Lower leg skin (tissue), 4 donors: ENCODE measurements around the gene GHRHR. TPM values are rescaled to one million over a fixed set of nuclear protein-coding genes. Genes with fewer than 3 reads are reported as not detected.
A peak's percentile ranks its signal among the peaks of the same experiment; 100 is the strongest.

Experiments used
- DNase-seq, 2 donors: peaks; one replicate each; pipeline ENCODE4 v3.0.0-alpha.2; 2019; ENCODE audit warnings: low spot score in 2 of 2
- H3K4me3 ChIP-seq: fragments of 200-600 bp; sonication (generic); 2 replicates; pipeline ENCODE4 v1.5.1; 2017; ENCODE audit warnings: mild to moderate bottlenecking, low read depth; ENCODE audit not compliant: poor library complexity, severe bottlenecking
- POLR2A ChIP-seq, 2 donors: fragments of 450-650 bp; IDR thresholded peaks; one replicate each; pipeline ENCODE4 v1.6.1; 2016 to 2017; ENCODE audit warnings: antibody characterized with exemption in 2 of 2, mild to moderate bottlenecking in 1 of 2, moderate library complexity in 1 of 2
- WGBS, 2 donors: methylation state at CpG; one replicate each; pipeline ENCODE4 v1.1.5; 2018; 5-methylcytosine and 5-hydroxymethylcytosine counted together
- intact Hi-C: fragments of 100-400 bp; cut with DNase I; formaldehyde crosslinking; loops from one replicate; pipeline ENCODE4 v1.15.0; 2023; ENCODE audit warnings: low total_unique reads
- total RNA-seq, 4 donors: library from RNA; depleted of rRNA; stranded (reverse); fragments of >200 nt; gene quantifications; one replicate each; pipeline ENCODE4 v1.1.0, GENCODE V29; 2016
- TF ChIP-seq, protein P1 (sequence below), 3 donors: fragments of 450-650 bp; IDR thresholded peaks; one replicate each; pipeline ENCODE4 v1.5.1; 2016; ENCODE audit warnings: antibody characterized with exemption in 3 of 3, mild to moderate bottlenecking in 3 of 3, moderate library complexity in 2 of 3

Gene GHRHR
- total RNA-seq, 4 donors from 2014 or later, result not detected

DNA sequence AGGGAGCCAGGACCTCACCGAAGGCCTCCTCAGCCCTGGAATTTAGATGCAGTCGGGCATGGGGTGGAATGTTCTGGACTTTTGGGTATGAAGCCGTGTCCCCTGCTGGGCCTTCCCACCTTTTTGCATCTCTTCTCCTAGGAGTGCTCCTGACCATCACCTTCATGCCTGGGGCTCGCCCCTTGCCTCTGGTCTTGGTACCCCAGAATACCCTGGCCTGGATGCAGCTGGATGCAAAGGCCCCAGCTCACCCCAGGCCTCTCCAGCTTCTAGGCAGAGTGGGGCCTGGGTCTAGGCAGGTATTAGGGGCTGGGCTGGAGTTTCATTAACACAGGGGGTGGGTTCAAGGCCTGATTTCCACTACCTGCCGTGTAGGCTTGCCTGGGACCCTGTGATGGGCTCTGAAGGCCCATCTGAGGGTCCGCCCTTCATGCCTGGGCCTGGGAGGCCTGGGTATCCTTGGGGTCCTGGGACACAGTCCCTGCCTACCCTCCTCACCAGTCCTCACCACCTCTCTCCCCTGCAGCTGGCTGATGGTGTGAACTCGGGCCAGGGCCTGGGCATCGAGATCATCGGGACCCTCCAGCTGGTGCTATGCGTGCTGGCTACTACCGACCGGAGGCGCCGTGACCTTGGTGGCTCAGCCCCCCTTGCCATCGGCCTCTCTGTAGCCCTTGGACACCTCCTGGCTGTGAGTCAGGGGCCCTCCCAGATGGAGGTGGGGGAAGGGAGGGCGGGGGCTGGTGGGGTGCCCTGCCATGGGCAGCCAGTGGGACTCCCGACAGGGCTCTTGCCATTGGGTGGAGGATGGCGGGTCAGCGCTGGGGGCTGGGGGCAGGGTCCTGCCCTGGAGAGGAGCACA is 42.0 kb upstream of the GHRHR start:
- 84 to 88% methylated on average over 11 to 14 of the region's 19 CpGs for WGBS, 2 donors
- TF ChIP-seq POLR2A (IDR thresholded peaks at IDR 0.05), result no peak
- TF ChIP-seq, protein P1, sequence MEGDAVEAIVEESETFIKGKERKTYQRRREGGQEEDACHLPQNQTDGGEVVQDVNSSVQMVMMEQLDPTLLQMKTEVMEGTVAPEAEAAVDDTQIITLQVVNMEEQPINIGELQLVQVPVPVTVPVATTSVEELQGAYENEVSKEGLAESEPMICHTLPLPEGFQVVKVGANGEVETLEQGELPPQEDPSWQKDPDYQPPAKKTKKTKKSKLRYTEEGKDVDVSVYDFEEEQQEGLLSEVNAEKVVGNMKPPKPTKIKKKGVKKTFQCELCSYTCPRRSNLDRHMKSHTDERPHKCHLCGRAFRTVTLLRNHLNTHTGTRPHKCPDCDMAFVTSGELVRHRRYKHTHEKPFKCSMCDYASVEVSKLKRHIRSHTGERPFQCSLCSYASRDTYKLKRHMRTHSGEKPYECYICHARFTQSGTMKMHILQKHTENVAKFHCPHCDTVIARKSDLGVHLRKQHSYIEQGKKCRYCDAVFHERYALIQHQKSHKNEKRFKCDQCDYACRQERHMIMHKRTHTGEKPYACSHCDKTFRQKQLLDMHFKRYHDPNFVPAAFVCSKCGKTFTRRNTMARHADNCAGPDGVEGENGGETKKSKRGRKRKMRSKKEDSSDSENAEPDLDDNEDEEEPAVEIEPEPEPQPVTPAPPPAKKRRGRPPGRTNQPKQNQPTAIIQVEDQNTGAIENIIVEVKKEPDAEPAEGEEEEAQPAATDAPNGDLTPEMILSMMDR (IDR thresholded peaks at IDR 0.05), result no peak
- peak in 1 of 2 donors; percentile 82 for DNase-seq
- intact Hi-C loops, result no loop called here
- H3K4me3 ChIP-seq, result no peak overlapping the region

DNA sequence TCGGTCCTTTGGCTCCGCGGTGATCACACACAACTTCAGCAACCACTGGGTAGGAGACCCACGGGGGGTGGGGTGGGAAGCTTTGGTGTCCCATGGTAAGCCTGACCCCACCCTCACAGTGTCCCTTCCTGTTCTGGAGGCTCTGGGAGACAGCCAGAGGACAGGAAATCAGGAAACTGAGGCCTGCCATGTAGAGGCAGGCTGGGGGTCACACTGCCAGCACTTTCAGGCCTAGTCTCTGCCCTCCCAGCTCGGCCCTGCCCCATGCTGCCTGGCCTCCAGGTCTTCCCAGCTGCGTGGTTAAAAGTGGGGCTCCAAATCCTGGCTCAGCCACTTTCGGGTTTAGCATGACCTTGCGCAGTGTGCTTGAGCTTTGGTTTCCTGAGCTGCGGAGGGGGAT is 41.2 kb upstream of the GHRHR start:
- DNase-seq, result peak in 1 of 2 donors; percentile 74
- TF ChIP-seq POLR2A (IDR thresholded peaks at IDR 0.05), result no peak
- TF ChIP-seq, protein P1 (IDR thresholded peaks at IDR 0.05), result no peak
- intact Hi-C loops, result no loop called here
- 91 to 93% methylated on average over 7 to 9 of the region's 9 CpGs for WGBS, 2 donors
- no peak overlapping the region for H3K4me3 ChIP-seq

DNA sequence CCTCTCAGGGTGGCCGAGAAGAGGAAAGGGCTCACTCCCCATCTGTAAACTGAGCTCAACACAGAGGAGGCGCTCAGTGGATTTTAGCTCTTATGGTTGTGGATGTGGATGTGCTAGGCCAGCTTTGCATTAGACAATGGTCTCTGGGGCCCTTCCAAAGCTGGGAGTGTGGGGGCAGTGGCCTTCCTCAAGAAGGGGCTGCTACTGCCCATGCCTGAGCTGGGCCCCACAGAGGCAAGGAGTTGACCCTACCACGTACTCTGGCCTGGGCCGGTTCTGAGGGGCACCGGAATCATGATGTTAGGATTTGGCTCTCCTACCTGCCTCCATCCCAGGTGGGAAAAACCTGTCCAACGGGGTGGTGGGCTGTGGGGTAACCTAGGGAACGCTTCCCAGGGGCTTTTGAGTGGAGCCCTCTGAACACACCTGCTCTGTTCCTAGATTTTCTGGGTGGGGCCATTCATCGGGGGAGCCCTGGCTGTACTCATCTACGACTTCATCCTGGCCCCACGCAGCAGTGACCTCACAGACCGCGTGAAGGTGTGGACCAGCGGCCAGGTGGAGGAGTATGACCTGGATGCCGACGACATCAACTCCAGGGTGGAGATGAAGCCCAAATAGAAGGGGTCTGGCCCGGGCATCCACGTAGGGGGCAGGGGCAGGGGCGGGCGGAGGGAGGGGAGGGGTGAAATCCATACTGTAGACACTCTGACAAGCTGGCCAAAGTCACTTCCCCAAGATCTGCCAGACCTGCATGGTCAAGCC is 40.6 kb upstream of the GHRHR start:
- TF ChIP-seq, protein P1 (IDR thresholded peaks at IDR 0.05), result no peak
- DNase-seq, result peak; percentile 11 to 79
- intact Hi-C loops, result no loop called here

DNA sequence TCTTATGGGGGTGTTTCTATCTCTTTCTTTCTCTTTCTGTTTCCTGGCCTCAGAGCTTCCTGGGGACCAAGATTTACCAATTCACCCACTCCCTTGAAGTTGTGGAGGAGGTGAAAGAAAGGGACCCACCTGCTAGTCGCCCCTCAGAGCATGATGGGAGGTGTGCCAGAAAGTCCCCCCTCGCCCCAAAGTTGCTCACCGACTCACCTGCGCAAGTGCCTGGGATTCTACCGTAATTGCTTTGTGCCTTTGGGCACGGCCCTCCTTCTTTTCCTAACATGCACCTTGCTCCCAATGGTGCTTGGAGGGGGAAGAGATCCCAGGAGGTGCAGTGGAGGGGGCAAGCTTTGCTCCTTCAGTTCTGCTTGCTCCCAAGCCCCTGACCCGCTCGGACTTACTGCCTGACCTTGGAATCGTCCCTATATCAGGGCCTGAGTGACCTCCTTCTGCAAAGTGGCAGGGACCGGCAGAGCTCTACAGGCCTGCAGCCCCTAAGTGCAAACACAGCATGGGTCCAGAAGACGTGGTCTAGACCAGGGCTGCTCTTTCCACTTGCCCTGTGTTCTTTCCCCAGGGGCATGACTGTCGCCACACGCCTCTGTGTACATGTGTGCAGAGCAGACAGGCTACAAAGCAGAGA is 39.9 kb upstream of the GHRHR start:
- peak in 1 of 2 donors; percentile 79 for DNase-seq
- intact Hi-C loops, result no loop called here
- no peak overlapping the region for H3K4me3 ChIP-seq
- WGBS, 2 donors, result 89% methylated on average over 13 of the region's 13 CpGs
- TF ChIP-seq, protein P1 (IDR thresholded peaks at IDR 0.05), result no peak
- TF ChIP-seq POLR2A (IDR thresholded peaks at IDR 0.05), result no peak

More for the DNA sequence above, 40.6 kb upstream of the GHRHR start:
- H3K4me3 ChIP-seq, result no peak overlapping the region
- 92 to 93% methylated on average over 19 of the region's 19 CpGs for WGBS, 2 donors

DNA sequence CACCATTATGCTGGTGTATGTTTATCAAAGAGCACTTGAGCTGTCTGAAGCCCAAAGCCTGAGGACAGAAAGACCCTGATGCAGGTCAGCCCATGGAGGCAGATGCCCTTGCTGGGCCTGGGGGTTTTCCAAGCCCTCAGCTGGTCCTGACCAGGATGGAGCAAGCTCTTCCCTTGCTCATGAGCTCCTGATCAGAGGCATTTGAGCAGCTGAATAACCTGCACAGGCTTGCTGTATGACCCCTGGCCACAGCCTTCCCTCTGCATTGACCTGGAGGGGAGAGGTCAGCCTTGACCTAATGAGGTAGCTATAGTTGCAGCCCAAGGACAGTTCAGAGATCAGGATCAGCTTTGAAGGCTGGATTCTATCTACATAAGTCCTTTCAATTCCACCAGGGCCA is 39.1 kb upstream of the GHRHR start:
- no peak for DNase-seq
- intact Hi-C loops, result no loop called here

More for the DNA sequence above, 39.1 kb upstream of the GHRHR start:
- no peak for TF ChIP-seq POLR2A (IDR thresholded peaks at IDR 0.05)
- TF ChIP-seq, protein P1 (IDR thresholded peaks at IDR 0.05), result no peak
- no peak overlapping the region for H3K4me3 ChIP-seq
